GM19438 (cell line): ENCODE data around the gene PDCD10.

Source experiments
- ATAC-seq: cut with Tn5 transposase; IDR thresholded peaks from one replicate; pipeline ENCODE4 v1.9.1; 2021; ENCODE audit warnings: low read depth; ENCODE audit not compliant: unreplicated experiment

The PDCD10 gene

DNA sequence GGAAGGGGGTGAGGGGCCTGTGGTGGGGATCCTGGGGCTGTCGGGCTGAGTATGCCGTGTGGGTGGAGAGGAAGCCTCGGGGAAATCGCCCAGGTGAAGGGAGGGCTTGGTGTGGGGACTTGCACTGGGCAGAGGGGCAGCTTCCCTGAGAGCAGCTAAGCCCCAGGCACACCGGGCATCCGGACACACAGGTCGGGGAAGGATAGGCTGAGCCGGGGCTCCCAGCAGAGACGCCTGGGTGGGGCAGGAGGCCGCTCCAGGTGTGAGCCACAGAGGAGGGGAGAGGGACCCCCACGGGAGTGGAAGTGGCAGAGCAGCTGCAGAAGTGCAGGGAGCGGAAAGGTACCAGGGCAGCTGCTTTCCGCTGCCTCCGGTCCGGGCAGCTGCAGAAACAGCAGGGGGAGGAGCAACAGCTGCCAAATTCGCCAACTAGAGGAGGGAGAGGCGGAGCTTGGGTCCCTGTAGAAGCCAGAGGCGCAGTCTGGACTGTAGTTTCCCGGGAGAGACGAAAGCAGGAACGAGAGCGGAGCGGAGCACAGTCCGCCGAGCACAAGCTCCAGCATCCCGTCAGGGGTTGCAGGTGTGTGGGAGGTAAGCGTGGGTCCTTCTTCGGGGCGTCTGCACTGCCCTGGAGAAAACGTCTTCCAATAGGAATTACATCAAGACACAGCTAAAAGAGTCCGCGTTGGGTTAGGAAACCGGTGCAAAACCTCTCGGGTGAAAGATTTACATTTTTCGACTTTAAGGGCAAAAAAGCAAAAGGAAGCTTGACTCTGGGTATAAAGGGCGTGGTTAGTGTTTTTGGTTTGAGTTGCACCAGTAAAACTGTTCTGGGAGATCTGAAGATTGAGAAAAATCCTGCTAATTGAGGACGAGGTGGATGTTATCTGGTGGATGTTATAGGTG lies 794 bp upstream of the PDCD10 start, which contains the start of gene SERPINI1:
TSS of gene SERPINI1 (plus strand) at position 489 of the 906 bp plus-strand sequence. CDS start 53,408 bp downstream, outside the sequence.
- ATAC-seq, result peak; percentile 60

DNA sequence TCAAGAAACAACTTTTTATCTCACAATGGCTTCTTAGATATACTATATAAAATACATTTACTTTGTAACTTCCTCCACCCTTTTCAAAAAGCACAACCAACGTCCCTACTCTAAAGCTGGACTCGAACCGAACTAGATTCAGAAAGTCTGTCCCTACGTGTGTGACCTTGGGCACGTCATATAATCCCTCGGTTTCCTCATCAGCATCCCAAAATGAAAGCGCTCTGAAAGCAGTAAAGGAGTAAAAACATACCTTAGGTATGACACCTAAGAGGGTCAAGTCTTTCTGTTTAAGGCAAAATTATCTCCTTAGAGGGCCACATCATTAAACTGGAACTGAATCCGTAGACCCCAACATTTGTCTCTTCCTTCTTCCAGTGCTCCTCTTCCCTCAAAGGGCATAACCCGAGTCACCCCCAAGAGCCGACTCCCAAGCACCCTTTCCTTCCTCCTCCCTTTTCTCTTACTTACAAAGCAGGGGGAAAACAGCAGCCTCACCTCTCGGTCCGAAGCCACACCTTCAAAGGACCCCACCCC lies 663 bp downstream of the PDCD10 start:
- ATAC-seq, result no peak

DNA sequence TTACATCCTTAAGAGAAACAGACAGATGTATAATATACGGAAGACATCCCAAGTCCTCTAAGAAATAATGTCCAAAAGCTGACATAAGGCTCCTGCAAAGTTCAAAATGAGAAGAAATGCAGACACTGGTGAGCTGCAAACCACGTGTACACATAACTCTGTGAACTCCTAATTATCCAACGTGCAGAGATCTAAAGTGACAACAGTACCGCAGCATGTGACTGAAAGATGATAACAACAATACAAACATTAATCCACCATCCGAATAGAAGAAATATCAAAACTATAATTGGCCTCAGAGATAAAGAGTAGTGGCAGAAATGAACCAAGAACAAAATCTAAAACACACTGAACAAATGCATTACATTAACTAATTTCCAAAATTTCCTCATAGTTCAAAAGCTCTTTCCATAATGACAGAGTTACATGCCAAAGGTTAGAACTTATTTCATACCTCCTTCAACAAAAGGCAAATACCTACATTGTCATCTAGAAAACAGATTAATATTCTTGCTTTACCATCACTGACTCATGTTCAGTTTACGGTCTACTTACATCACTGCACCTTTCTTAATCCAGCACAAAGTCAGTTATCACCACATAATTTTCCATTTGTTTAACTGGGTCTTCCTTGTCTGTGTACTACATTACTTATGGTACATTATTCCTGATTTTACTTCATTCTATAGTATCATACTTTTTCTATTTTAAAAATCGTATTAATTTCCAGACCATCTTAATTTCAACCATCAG lies 2.2 kb downstream of the PDCD10 start:
- ATAC-seq, result no peak

DNA sequence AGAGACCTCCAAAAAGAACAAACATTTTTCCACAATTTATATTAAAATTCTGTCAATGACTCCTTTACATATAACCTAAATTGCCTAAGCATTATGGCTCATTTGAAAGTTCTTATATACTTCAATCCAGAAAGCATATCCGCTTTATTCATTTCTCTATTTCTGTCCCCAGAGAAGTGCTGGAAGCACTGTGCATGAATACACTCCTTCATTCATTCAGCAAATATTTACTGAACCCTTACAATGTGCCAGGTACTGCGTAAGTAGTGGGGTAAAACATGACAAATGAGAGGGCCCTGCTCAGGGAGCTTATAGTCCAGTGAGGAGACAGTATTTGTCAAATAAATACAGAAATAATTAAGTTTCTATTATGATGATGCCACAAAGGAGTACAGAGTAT lies 3.3 kb downstream of the PDCD10 start:
- ATAC-seq, result no peak

DNA sequence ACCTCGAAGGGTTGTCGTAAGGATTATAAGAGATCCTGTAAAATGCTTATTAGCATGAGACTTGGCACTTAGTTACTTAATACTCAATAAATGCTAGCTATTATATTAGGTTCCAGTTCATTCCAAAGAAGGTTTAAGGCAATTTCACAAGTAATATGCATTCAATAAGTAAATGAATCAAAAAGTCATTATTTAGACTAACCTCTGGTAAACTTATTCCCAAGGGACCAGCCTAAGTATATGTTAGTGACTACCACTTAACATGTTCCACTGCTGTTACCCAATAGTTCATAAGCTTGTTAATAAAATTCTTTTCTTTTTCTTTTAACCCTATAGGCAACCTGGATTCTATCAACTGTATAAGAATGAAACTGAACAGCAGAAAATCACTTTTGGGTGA lies 5.1 kb downstream of the PDCD10 start:
- no peak for ATAC-seq

DNA sequence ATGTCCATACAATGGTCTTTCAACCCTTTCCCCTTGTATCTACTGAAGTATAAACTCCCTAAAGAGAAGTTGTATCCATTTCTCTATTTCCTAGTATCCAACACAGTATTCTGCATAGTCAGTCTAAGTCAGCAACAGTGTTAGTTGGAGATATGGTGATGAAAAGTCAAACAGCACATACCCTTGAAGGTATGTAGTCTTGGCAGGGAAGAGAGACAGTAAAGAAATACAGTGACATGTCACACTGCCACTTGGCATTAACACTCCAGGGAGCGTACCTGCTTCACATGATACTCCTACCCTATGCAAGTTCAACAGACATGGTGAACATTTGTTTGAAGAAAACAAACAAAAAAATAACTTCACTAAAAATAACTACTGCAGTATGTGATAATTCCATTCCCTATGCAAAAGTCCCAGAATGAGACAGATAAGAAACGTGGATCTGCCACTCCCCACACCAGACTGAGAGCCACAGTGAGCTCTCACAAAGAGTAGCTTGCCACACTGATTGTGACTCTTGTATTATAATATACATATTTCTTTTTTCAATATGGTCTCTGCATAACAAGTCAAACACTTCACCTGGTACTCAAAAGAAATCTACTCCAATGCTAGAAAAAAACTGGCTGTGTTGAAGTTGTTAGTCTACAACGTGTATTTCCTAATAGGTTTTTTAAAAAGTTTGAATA lies 5.9 kb downstream of the PDCD10 start:
- no peak for ATAC-seq

DNA sequence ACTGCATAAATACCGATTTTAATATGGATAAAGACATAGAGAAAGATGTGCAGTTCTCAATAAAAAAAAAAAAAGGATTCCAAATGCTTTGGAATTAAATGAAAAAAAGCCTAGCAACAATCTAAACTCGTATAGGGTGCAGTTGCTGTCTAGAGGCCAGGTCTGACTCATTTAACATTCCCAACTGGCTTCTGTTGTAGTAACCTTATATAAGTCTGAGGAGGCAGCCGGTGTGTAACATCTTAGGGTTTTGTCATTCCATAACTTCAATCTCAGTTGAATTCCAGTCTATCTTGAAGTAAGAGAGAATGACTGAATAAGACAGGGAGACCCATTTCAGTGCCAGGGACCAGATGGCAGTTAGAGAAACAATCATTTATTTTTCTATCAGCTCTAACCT lies 6.5 kb downstream of the PDCD10 start:
- no peak for ATAC-seq

DNA sequence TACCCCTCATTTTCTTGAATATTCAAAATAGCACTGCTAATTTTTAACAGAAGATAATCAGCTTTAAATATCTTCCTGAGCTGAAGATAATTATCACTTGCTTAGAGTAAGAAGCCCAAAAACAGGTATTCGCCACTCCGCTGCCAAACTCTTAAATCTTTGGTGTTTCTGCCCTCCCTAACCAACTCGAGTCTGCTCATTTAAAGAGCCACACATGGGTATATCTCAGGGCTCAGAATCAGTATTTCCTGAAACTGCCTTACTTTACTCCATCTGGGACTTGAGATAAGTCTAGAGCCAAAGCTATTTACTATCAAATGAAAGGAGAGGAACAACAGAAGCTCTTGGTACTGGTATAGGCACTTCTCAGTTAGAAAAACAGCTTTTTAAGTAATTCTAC lies 10.8 kb downstream of the PDCD10 start:
- ATAC-seq, result no peak

DNA sequence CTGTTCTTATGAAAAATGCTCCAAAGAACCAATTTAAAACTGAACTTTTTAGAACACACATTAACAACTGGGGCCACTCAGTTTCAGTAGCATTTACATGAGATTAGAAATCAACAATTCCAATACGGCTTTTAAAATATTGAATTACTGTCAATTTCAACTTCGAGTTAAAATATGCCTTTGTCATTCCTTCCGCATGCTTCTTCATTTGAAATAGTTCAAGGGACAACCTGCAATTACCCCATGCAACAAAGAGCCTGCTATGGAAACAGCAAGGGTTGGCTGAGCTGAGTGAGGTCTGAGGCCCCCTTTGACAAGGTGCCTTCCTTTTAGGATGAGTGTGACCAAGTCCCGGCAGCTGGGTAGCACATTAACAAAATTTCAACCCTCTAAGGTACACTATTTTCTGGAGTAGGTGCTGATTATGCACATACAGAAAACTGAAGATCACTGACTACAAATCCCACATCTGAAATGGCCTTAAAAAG lies 11.6 kb downstream of the PDCD10 start:
- no peak for ATAC-seq

DNA sequence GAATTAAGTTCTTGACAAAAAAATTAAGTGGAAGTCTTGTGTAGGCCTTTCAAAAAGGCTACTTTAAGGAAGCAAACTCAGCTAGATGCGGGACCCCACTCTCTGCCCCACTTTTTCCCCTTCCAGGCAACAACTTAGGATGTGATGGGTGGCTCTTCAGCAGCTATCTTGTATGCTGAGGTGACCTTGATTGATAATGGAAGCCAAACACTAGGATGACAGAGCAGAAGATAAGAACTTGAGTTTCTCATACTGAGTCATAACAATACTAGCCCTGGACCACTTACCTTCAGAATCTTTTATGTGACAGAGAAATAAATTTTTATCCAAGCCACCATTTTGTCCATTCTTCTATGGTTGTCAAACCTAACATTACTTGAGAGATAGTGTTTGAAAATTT lies 16.1 kb downstream of the PDCD10 start:
- ATAC-seq, result no peak

DNA sequence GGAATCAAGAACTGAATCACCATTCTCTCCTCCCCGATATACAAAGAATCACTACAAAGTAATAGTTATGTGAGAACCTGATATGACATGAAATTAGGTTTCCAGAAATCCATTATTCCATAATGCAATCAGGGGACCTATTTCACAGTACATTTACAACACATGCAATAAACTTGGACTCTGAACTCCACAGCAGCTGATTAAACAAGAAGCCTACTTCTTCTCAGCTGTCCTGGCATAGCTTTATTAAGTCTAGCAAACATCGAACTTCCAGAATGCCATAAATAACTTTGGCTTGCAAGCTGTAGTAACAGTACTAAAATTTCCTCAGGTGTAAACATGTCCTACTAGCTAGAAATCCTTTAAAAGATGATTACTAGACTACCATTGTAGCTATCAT lies 17.8 kb downstream of the PDCD10 start:
- no peak for ATAC-seq

DNA sequence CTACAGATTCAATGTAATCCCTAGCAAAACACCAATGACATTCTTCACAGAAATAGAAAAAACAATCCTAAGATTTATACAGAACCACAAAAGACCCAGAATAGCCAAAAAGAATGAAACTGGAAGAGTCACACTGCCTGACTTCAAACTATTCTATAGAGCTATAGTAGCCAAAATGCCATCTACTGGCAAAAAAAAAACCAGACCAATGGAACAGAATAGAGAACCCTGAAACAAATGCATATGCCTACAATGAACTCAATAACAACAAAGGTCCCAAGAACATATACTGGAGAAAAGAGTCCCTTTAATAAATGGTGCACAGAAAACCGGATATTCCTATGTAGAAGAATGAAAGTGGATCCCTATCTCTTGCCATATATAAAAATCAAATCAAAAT lies 19.8 kb downstream of the PDCD10 start:
- ATAC-seq, result no peak

DNA sequence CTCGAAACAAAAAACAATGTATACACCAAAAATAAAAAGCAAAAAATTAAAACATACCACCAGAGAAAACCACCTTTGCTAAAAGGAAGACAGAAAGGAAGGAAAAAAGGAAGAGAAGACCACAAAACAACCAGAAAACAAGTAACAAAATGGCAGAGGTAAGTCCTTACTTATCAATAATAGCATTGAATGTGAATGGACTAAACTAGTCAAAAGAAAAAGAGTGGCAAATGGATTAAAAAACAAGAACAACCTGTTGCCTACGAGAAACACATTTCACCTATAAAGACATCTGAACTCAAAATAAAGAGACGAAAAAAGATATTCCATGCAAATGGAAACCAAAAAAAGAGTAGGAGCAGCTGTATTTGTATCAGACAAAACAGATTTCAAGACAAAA lies 22.2 kb downstream of the PDCD10 start:
- no peak for ATAC-seq

DNA sequence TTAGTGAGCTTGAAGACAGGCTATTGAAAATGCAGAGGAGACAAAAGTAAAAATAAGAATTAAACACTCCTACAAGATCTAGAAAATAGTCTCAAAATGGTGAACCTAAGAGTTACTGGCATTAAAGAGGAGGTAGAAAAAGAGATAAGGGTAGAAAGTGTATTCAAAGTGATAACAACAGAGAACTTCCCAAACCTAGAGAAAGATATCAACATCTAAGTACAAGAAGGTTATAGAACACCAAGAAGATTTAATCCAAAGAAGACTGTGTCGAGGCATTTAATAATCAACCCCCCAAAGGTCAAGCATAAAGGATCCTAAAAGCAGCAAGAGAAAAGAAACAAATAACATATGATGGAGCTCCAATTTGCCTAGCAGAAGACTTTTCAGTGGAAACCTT lies 23.3 kb downstream of the PDCD10 start:
- no peak for ATAC-seq

DNA sequence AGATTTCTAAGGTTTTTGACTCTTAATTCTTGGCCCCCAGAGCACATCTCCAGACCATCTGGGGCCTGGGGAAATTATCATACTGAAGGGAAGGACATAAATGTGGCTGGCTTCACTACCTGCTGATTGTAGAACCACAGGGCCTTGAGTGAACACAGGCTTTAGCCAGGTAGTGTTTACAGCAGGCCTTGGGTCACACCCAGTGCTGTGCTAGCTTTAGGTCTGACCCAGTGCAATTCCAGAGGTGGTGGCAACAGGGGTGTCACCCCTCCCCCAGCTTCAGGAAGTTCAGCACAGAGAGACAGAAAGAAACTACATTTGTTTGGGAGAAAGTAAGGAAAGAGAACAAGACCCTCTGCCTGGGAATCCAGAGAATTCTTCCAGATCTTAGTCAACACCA lies 24.1 kb downstream of the PDCD10 start:
- ATAC-seq, result no peak

DNA sequence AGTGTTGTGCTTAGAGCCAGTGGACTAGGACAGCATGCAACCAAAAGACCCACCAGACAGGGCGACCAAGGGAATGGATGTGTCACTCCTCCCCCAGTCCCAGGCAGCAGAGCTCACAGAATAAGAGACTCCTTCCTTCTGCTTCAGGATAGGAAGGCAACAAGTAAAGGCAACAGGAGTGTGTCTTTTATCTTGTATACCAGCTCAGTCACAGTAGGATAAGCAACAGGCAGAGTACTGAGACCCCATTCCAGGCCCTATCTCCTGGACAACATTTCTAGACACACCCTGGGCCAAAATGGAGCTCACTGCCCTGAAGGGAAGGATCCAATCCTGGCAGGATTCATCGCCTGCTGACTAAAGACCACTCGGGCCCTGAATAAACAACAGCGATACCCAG lies 25.0 kb downstream of the PDCD10 start:
- no peak for ATAC-seq

DNA sequence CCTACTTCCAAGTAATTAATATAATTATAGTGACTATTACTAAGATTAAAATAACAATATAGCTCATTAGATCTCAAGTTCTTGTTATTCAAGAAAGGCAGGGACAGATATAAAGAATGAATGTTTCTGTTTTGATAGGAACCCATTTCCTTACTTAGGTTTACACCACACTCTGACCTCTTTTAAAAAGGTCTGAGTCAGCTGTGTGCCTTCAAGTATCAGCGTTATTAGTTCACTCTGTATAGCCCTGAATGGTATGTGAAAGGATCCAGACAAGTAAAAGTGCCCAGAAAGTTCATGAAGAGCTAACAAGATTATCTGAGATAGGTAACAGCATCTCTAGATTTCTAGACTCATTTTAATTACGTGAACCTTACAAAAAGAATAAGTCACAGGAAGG lies 28.9 kb downstream of the PDCD10 start:
- no peak for ATAC-seq

DNA sequence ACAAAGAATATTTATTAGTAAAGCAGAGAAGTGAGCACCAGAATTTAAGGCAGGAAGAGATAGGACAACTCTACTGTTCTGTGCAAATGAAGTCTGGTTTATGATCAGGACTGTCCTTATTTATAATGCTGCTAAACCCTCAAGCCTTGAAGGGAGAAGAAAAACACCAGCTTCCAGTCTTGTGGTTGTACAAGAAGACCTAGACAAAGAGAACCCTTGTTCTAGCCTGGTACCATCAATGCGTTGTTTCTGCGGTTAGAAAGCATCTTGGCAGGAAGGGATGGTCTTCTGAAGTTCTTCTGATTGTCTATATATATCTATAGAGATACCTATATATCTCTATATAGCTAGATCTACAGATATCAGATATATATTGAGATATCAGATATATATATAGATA lies 33.8 kb downstream of the PDCD10 start:
- no peak for ATAC-seq

DNA sequence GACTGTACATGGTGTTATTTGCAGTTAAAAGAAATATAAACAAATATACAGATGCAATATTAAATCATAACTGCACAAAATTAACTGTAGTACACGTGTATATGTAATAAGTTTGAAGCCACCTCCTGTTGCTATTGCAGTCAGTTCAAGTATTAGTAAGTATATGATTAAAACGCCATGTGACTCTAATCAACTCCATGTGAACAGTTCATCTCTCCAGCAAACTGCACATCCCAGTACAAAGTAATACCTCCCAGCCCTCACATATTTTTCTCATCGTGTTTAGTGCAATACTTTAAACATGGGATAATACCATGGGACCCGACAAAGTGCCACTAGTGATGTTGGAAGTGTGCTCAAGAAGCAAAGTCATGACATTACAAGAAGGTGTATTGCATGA lies 34.6 kb downstream of the PDCD10 start:
- ATAC-seq, result no peak

DNA sequence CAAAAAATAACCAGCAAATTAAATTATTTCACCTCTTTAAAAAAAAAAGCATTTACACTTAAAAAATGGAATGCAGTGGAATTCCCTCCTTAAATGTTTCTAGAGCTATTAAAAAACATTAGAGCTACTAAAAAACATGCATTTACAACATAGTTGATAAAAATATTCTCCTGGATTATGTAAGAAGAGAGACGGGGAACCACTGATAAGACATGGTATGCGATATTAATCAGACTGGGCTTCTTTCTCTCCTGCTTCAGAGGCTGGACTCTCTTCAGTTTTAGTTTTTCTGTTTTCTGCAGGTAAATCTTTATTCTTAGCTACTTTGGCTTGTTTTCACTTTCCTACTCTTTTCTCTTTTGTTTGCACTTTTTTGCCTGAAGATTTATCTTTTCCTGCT lies 40.6 kb downstream of the PDCD10 start:
- ATAC-seq, result no peak

DNA sequence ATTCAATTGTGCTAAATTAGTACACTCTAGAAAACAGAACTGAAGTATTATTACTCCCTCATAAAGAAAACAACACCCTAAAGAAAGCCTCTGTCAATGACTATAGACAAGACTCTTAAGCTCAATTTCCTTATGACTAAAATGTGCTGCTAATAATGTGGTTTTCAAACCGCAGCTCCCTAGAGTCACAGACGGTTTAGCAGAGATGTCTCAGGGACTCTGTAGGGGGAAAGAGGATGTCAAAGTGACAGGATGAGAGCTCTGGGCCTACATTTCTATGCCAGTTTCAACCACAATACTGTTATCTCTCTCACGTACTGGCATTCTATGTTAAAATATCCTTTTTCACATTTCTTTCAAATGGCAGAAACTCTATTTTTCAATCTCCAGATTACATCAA lies 43.3 kb downstream of the PDCD10 start:
- ATAC-seq, result peak; percentile 100
